Large intestine (tissue), 3 donors: ENCODE measurements around the gene AXIN1. TPM values are rescaled to one million over a fixed set of nuclear protein-coding genes. Genes with fewer than 3 reads are reported as not detected.

Experiments used
- DNase-seq, 2 donors: peaks; one replicate each; pipeline versions ENCODE4 v3.0.0 to v3.0.0-alpha.2; 2013
- H3K27ac ChIP-seq: one replicate; pipeline ENCODE4 v1.5.1; 2013; ENCODE audit warnings: low read length
- H3K27me3 ChIP-seq: 2 replicates; pipeline ENCODE4 v1.6.1; 2013; ENCODE audit warnings: low read length; ENCODE audit not compliant: control insufficient read depth, insufficient read depth
- H3K36me3 ChIP-seq: 2 replicates; pipeline ENCODE4 v1.6.1; 2013; ENCODE audit warnings: low read length; ENCODE audit not compliant: control insufficient read depth, insufficient read depth
- H3K4me1 ChIP-seq: one replicate; pipeline ENCODE4 v1.6.1; 2013; ENCODE audit warnings: low read length; ENCODE audit not compliant: control insufficient read depth, insufficient read depth
- H3K4me3 ChIP-seq: one replicate; pipeline ENCODE4 v1.5.1; 2013; ENCODE audit warnings: low read length
- H3K9me3 ChIP-seq: one replicate; pipeline ENCODE4 v1.6.1; 2013; ENCODE audit warnings: mild to moderate bottlenecking, low read depth, low read length, moderate library complexity; ENCODE audit not compliant: control insufficient read depth
- WGBS: methylation state at CpG from one replicate; pipeline ENCODE4 v1.1.5; 2013; ENCODE audit warnings: low lambda C conversion rate; ENCODE audit not compliant: insufficient coverage; 5-methylcytosine and 5-hydroxymethylcytosine counted together
- polyA plus RNA-seq: library from polyadenylated mRNA; unstranded; fragments of 120-200 nt; gene quantifications from one replicate; pipeline ENCODE4 v1.2.1, GENCODE V29; 2013

The AXIN1 gene
- polyA plus RNA-seq, 1 donor: 29.8 TPM

DNA sequence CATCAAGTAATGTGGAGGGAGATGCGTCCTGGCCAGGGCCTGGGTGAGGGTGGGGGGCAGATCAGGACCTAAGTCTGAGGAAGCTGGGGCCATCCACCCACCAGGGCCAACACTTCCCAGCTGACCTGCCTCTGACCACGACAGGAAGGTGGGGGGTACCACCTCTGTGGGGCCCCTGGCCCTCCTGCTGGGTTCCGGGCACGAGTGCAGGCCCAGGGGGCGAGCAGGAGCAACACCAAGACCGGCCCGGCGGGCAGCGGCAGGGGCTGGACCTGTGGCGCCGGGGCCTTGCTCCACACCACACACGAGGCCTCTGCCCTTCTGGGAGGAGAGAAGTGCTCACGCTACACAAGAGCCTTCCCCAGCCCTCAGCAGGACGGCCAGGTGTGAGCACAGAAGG, 56.2 kb downstream of the AXIN1 start:
- H3K36me3 ChIP-seq: peaks cover 55% of the 10 kb centered on the region
- no peaks in the 10 kb centered on the region for H3K9me3 ChIP-seq
- WGBS: no CpG with 5 or more reads among the region's 14 CpGs
- H3K4me1 ChIP-seq: no peaks in the 10 kb centered on the region
- H3K27me3 ChIP-seq: no peaks in the 10 kb centered on the region
- H3K4me3 ChIP-seq: no peak overlapping the region
- H3K27ac ChIP-seq: no peak overlapping the region
- DNase-seq: no peak

- Histone ChIP-seq H3K9me3 (no peaks in the 10 kb centered on the region), H3K4me1 (no peaks in the 10 kb centered on the region), H3K4me3 (no peak overlapping the region), H3K27ac (no peak overlapping the region), H3K36me3 (peaks cover 75% of the 10 kb centered on the region), H3K27me3 (no peaks in the 10 kb centered on the region)
- no CpG with 5 or more reads among the region's 32 CpGs for WGBS
- DNase-seq: no peak
These were observed 59.3 kb downstream of the AXIN1 start for GRCh38 chr16:293043-293775.

DNA sequence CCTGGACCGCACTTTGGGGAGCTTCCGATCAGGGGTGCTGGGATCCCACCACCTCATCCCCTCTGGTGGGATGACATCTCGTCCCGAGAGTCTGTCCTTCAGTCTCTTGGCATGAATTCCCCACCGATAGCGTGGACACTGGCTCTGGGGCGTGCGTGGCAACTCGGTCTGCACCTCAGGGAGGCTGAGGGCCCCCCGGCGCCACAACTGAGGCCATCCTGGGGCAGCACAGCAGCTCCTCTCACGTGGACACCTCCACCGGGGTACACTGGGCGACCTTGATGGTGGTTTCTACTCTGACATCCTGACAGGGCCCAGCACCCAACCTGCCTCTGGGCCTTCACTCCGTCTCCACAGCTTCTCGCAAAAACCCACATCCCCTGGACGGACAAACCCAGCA, 61.0 kb downstream of the AXIN1 start:
- no peak overlapping the region for H3K4me3 ChIP-seq
- H3K27me3 ChIP-seq: no peaks in the 10 kb centered on the region
- no peak overlapping the region for H3K27ac ChIP-seq
- H3K4me1 ChIP-seq: no peaks in the 10 kb centered on the region
- peaks cover 3% of the 10 kb centered on the region for H3K9me3 ChIP-seq
- H3K36me3 ChIP-seq: peaks cover 76% of the 10 kb centered on the region
- WGBS: no CpG with 5 or more reads among the region's 17 CpGs
- no peak for DNase-seq

GRCh38 chr16:290681-291405, 61.7 kb downstream of the AXIN1 start:
- peaks cover 73% of the 10 kb centered on the region for H3K36me3 ChIP-seq
- no CpG with 5 or more reads among the region's 50 CpGs for WGBS
- H3K9me3 ChIP-seq: peaks cover 3% of the 10 kb centered on the region
- no peaks in the 10 kb centered on the region for H3K4me1 ChIP-seq
- DNase-seq: no peak
- no peak overlapping the region for H3K4me3 ChIP-seq
- no peak overlapping the region for H3K27ac ChIP-seq
- no peaks in the 10 kb centered on the region for H3K27me3 ChIP-seq

DNA sequence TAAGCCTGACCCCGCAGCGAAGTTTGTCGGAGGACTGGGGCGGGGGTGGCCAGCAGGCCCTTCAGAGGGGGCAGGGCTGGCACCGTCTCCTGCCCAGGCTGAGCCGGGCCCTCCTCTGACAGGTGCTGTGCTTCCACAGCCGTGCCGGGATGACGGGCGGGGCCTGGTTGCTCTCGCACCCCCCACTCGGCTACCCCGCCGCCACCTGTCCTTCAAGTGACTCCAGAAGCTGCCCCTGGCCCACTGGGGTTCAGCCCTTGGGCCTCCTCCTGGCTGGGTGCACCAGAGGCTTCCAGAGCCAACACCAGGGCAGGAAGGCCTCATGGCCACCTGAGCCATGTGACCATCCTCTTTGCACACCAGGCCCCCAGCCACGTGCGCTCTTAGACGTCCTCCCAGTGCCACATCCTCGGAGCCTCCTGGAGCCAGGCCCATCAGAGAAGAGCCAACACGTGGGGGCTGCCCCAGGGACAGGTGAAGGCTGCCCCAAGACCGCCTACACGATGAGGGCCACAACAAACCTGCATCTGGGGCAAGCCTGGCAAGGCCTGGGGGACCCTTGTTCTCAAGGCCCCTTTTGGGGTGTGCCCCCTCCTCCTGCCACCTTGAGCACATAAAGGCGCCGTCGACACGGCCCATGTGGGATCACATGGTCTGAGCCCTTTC, 62.4 kb downstream of the AXIN1 start:
- no peak overlapping the region for H3K27ac ChIP-seq

DNA sequence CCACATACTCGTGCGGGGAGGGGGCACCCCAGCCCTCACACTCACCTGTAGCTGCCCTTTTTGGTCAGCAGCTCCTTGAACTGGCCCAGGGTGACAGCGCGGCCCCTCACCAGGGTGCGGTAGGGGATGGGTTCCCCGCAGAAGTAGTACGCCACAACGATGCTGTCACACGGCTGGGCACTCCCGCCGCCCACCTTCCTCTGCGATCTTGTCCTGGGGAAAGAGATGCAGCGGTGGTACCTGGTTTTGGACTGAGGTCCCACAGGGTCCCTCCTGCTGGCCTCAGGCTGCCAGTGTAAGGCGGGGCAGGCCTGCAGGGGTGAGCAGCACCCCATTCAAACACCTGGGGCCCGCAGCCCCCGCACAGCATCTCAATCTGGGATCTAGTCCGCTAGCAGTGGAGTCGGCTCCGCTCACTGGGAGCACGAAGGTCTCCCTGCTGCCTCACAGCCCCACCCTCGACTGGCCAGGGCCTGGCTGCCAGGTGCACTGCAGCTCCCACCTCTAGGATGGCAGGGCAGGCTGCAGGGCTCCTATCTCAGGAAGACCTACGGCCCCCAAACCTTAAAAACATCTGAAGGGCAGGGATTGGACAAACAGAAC, 63.0 kb downstream of the AXIN1 start:
- H3K27ac ChIP-seq: no peak overlapping the region
- no peaks in the 10 kb centered on the region for H3K4me1 ChIP-seq
- H3K36me3 ChIP-seq: peaks cover 75% of the 10 kb centered on the region
- WGBS: no CpG with 5 or more reads among the region's 22 CpGs
- H3K9me3 ChIP-seq: peaks cover 14% of the 10 kb centered on the region
- no peaks in the 10 kb centered on the region for H3K27me3 ChIP-seq
- H3K4me3 ChIP-seq: no peak overlapping the region
- DNase-seq: no peak

More for the DNA sequence above, 62.4 kb downstream of the AXIN1 start:
- Histone ChIP-seq H3K36me3 (peaks cover 73% of the 10 kb centered on the region), H3K4me1 (no peaks in the 10 kb centered on the region), H3K9me3 (peaks cover 8% of the 10 kb centered on the region), H3K27me3 (no peaks in the 10 kb centered on the region), H3K4me3 (no peak overlapping the region)
- no peak for DNase-seq
- WGBS: no CpG with 5 or more reads among the region's 25 CpGs

- Histone ChIP-seq H3K4me1 (no peaks in the 10 kb centered on the region), H3K4me3 (no peak overlapping the region), H3K27ac (no peak overlapping the region), H3K9me3 (peaks cover 18% of the 10 kb centered on the region), H3K36me3 (peaks cover 67% of the 10 kb centered on the region), H3K27me3 (peaks cover 1% of the 10 kb centered on the region)
- DNase-seq: no peak
- no CpG with 5 or more reads among the region's 33 CpGs for WGBS
These were observed 64.3 kb downstream of the AXIN1 start for GRCh38 chr16:287981-288920.

DNA sequence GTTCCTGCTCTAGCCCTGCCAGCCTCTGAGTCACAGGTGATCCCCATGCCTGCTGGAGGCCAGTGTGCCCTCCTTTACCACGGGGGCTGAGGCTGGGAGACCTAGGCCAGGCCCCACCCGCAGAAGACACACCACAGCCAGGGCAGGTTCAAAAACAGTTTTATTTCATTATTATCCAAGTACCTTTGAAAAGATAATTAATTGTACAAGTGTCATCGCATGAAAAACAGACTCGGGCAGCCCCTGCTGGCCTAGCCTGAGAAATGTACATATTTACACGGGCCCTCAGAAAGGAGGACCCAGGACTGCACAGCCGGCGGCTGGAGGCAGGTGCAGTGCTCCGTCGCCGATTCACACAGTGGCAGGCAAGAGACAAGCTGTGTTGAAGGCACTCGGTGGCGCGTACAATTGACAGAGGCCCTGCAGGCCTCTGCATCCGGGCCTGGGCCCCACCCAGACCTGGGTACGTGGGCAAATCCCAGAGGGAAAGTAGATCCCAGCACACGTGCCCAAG, 65.2 kb downstream of the AXIN1 start:
- no peak for DNase-seq
- WGBS: no CpG with 5 or more reads among the region's 16 CpGs
- Histone ChIP-seq H3K36me3 (peaks cover 59% of the 10 kb centered on the region), H3K4me1 (no peaks in the 10 kb centered on the region), H3K9me3 (peaks cover 18% of the 10 kb centered on the region), H3K4me3 (no peak overlapping the region), H3K27ac (no peak overlapping the region), H3K27me3 (peaks cover 9% of the 10 kb centered on the region)

DNA sequence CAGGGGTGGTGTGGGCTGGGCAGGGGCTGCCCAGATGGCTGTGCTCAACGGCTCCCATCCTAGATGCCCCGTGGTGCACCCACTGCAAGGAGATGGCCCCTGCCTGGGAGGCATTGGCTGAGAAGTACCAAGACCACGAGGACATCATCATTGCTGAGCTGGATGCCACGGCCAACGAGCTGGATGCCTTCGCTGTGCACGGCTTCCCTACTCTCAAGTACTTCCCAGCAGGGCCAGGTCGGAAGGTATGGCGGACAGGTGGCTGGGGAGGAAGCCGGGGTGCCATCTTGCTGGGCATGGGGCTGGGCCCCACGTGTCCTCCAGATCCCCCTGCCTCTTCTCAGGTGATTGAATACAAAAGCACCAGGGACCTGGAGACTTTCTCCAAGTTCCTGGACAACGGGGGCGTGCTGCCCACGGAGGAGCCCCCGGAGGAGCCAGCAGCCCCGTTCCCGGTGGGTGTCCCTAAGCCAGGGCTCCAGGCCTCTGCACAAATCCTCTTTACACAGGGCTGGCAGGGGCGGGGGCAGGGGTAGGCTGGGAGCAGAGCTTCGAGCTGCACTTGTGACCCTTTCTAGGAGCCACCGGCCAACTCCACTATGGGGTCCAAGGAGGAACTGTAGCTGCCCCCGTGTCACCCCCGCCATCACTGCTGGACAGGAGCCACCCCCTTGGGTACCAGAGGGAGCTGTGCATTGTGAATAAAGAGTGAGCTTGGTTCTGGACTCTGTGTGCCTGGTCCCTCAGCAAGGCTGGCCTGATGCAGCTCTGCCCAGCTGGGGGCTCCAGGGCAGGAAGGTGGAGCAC, 65.8 kb downstream of the AXIN1 start:
- Histone ChIP-seq H3K9me3 (peaks cover 18% of the 10 kb centered on the region), H3K4me1 (no peaks in the 10 kb centered on the region), H3K27me3 (peaks cover 15% of the 10 kb centered on the region), H3K36me3 (peaks cover 52% of the 10 kb centered on the region), H3K4me3 (no peak overlapping the region), H3K27ac (no peak overlapping the region)
- DNase-seq: no peak
- WGBS: no CpG with 5 or more reads among the region's 22 CpGs
